Myocyte (in vitro differentiated cells): ENCODE results near the gene AIG1. TPM values are rescaled to one million over a fixed set of nuclear protein-coding genes. Genes with fewer than 3 reads are reported as not detected.
"Not testable (repeated sequence)": the region's sequence is repeated elsewhere in the genome, so short reads cannot be mapped to it uniquely, and the experiment has no call there.

Experiments
- DNase-seq: peaks from one replicate; pipeline ENCODE4 v3.0.0-alpha.2; 2012; ENCODE audit warnings: low read depth
- total RNA-seq: library from RNA; depleted of rRNA; stranded (reverse); fragments of >200 nt; gene quantifications from 2 replicates; pipeline ENCODE4 v1.2.3, GENCODE V29; 2014

Gene AIG1
- total RNA-seq, 1 donor from 2014 or later, result 82.6 TPM

- DNase-seq, result no peak
Measured at GRCh38 chr6:143261899-143262436, 201.3 kb downstream of the AIG1 start.

DNA sequence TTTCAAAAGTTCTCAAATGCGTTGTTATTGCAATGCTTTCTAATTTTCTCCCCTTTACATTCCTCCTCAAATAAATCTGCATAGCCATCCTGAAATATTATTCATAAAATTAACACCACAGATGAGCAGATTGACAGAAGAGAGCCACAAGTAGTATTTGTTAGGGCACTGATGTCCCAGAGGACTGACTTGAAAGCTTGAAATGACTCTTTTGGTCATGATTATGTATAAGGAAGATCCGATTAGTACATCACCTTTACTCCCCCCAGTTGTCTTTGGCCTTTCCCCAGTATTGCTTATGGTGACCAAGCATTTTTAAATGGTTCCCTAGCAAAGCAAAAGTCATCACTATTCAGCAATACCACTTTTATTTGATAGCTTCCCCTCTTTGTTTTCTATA lies 202.2 kb downstream of the AIG1 start:
- no peak for DNase-seq

DNA sequence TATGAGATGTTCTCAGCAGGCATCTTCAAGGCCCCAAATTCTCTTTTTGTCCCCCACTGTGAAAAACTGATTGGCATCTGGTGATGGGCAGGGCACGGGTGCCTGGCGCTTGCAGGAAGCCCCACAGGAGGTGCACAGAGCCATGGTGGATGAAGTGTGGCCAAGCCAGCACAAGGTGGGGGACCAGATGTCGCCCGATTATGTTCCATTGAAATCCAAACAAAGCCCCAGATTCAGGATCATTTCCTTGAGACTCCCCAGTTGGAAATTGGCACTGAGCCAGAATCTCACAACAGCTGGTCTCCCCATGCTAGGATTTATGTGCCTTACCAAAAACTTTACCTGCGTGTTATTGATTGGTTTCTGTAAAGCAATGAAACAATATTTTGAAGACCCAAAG lies 203.7 kb downstream of the AIG1 start:
- peak; percentile 14 for DNase-seq

DNA sequence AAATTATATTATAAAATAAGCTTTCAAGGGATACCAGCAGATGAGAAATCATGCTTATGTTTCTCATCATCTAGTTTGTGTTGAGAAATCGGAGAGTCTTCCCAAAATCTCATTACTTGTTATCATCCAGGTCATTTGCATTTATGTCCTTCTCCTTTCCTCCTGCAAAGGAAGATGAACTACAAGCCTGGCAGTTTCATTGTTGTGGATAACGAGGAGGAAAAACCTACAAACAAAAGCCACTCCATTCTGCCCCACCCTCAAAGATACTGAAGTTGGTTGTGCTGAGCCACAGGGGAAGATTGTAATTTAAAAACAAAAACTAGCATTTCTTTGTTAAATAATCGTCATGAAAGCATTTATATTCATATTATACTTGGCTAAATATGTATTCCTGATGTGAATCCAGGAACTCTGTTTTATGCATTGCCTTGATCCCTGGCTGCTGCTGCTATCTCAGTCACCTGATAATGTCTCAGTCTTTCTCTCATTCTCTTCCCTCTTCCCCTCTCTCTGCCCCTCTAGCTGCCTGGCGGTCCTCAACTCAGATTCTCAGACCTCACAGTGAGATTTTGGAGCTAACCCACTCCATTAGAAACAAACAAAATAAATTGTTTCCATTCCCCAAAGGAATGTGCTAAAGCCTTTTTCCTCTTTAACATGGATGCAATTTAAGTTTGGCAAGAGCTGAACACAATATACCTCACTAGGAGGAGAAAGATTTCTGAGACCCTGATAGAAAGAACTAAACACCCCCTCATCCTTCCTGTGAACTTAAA lies 204.5 kb downstream of the AIG1 start:
- no peak for DNase-seq

- no peak for DNase-seq
Measured at GRCh38 chr6:143267760-143268159, 207.1 kb downstream of the AIG1 start.

- DNase-seq, result no peak
Measured at GRCh38 chr6:143268439-143268838, 207.8 kb downstream of the AIG1 start.

GRCh38 chr6:143270026-143270425 lies 209.3 kb downstream of the AIG1 start:
- peak; percentile 18 for DNase-seq

GRCh38 chr6:143271024-143271423 lies 210.3 kb downstream of the AIG1 start:
- DNase-seq, result peak; percentile 73

- no peak for DNase-seq
Measured at GRCh38 chr6:143276436-143276835, 215.7 kb downstream of the AIG1 start.

- DNase-seq, result peak; percentile 33
Measured at GRCh38 chr6:143279385-143279784, 218.7 kb downstream of the AIG1 start.

DNA sequence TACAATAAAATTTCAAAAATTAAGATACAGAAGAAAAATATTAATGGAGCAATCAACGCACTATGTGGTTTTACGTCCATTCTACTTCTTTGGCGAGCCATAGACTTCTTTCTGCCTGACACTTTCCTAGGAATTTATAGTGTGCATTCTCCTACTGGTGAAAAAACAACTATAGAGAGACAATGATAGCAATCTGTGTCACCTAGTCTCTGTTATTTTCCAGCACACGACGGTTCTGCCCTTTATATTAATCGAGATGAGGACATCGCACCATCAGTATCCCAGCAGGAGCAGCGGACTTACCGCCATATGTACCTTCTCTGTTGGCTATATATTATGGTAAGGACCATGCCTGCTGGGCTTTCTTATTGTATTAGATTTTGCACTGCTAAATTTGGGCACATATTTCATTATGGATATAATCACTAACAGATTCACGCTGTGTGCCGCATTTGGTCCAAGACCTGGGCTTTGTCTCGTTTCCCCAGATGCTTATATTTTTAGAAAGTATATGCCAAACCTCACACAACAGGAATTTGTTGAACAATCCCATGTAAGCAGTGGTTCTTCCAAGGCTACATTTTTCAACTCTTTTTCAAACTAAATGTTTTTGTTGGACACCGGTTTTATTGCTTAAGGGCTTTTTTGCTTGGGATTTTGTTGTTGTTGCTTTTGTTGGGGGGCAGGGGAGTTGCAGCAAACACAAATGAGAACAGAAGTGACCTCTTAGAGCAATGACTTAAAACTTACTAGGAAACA lies 223.4 kb downstream of the AIG1 start:
- DNase-seq, result no peak

DNA sequence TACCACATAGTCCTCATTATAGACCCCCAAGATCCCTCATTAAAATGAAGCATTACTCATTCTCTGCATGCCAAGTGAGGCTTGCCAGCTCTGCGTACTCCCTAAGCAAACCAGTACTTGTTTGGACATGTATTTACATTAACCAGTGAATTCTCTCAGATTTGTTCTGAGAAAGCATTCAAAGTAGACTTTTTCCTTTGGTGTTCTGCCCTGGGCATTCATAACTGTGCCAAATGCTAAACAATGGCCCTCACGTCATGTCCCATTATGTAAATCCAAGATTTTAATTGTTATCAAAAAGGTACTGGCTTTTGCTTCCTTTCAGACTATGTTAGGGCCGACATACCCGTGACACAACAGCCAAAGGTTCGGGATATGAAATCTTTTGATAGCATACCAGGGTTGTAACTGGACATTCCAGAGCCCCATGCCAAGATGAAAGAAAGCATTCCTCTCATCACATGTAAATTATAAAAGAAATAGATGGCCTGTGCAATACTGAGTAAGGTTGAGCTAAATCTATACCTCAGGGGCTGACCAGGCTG lies 225.6 kb downstream of the AIG1 start:
- DNase-seq, result no peak

DNA sequence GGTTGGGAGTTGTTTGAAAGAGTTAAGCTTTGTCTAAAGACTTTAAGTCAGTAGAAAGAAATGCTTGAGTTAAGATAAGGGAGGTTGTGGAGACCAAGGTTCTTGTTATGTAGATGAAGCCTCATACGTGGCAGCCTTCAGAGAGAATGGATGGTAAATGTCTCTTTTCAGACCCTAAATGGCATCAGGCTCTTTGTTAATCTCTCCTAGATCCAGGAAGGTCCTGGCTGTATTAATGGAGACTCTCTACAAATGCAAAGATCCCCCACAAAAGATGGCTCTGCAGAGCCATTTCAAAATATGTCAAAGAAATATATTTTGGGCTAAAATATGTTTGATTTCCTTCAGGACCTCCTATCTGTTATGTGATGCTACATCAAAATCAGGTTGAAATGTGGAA lies 228.2 kb downstream of the AIG1 start:
- DNase-seq, result no peak

DNA sequence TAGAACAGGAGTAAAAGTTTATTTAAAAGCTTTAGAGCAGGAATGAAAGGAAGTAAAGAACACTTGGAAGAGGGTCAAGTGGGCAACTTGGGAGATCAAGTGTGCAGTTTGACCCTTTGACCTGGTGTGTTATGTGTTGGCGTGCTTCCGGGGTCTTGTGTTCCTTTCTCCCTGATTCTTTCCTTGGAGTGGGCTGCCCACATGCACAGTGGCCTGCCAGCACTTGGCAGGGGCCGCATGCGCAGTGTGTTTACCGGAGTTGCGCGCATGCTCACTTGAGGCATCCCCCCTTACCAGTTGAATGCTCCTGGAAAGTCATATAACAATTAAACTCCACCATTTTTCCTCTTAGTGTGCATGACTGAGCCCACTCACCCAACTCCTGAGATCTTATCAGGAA lies 229.5 kb downstream of the AIG1 start:
- DNase-seq, result no peak

DNA sequence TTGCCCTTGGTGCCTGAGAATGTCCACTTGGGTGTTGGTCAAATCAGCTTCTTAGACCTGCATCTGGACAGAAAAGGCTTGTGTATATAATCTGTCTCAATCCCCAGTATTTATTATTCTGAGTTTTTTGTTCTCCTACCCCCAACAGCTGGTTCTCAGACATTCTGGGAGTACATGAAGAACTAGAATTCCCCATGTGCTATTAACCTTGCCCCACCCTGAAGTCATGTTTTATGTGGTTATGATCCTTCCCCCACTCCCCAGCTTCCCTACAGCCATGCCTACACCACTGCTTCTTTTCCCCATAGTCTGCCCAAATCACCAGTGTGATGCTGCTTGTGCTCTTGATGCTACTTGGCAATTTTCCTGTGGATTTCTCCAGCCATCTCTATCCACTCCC lies 232.8 kb downstream of the AIG1 start:
- DNase-seq, result peak; percentile 9

GRCh38 chr6:143294265-143294860 lies 233.7 kb downstream of the AIG1 start:
- no peak for DNase-seq

- DNase-seq, result no peak
Measured at GRCh38 chr6:143295932-143296331, 235.2 kb downstream of the AIG1 start.

DNA sequence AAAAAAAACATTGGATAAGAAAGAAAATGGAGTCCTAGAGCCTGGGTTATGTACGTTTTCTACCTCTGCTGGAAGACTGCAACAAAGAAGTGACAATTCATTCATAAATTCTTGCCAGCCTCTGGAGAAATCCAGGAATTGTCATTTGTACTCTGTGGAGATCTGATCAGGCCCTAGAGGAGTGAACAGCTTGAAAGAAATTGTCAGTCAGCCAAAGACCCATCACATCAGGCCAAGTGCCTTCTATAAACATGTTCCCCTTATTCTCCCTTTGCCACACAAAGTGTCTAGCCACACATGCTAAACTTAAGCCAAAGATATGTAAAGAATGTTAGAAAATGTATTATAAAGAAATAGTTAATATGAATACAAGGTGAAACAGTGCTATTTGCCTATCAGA lies 237.4 kb downstream of the AIG1 start:
- no peak for DNase-seq

DNA sequence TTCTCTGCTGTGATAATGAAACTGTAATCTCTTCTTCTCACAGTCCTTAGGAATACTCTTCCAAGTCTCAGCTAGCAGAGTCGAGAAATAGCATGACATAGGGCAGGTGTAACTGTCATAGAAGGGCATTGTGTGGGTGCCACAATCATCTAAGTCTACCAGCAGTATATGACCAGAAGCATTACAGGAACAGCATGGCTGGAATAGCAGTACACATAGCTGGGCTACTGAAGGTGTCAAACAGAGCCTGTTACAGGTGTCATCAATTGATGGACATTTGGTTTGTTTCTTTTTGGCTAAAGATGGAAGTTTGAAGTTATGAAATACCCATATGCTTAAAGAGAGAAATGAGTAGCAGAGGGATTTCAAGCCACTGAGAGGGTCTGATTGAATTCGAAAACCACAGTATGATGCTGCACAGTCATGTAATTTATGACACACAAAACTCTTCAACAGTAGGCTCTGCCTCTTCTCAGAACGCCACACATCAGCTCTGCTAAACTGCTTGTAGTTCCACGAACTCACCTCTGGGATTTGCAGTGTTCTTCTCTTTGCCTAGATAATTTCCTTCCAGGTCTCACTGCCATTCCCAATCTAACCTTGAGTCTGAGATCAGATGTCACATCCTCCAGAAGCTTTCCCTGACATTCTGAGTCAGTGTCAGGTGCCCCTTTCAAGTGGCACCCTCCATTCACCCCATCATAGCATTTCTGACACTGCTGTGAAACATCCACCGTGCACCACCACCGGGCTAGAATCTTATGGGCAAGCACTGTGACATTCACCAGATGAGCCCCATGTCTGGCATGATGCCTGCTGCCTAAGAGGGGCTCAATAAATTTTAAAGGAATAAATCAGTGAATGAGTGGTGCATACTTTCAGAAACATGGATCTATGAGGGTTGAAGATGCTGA lies 238.8 kb downstream of the AIG1 start:
- no peak for DNase-seq

DNA sequence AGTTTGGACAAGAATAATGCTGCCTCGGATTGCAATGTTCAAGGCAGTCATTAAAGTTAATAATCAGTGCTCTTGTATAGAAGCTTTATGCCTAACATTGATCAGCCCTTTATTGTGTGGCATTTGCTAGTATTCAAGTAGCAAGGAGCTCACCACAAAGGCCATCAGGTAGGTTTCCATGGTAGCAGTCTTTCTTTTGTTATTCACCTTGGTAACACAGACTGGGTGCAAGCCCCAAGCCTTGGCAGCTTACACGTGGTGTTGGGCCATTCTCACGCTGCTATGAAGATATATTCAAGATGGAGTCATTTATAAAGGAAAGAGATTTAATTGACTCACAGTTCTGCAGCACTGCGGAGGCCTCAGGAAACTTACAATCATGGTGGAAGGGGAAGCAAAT lies 240.5 kb downstream of the AIG1 start:
- DNase-seq, result no peak

DNA sequence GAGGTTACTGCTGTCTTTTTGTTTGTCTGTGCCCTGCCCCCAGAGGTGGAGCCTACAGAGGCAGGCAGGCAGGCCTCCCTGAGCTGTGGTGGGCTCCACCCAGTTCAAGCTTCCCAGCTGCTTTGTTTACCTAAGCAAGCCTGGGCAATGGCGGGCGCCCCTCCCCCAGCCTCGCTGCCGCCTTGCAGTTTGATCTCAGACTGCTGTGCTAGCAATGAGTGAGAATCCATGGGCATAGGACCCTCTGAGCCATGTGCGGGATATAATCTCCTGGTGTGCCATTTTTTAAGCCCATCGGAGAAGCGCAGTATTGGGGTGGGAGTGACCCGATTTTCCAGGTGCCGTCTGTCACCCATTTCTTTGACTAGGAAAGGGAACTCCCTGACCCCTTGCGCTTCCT lies 247.1 kb downstream of the AIG1 start:
- DNase-seq, result not testable (repeated sequence)
